ENCODE data around the gene RAMP1. TPM values are rescaled to one million over a fixed set of nuclear protein-coding genes. Genes with fewer than 3 reads are reported as not detected.
"Not testable (repeated sequence)": the region's sequence is repeated elsewhere in the genome, so short reads cannot be mapped to it uniquely, and the experiment has no call there.

RAMP1 gene
- total RNA-seq, 2 donors from 2014 or later = 239 to 275 TPM

DNA sequence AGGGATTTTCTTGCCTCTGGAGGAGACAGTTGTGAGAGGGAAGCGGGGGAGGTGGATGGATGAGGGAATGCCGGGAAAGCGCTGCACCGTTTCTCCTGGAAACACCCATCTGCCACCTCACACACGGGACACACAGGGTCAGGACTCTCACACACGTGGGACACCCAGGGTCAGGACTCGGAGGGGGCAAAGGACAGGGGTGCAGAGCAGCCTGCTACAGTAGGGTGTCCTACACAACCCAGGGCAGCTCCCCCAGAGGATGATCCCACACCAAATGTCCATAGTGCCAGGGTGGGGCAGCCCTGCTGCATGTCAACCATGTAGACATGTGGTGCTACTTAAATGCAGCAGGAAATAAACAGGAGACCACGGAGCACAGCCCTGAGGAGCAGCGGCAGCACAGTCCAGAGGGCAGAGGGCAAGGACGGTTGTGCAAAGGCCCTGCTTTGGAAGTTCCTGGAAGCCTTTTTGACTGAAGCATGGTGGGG lies 5.1 kb downstream of the RAMP1 start:
- peaks cover 0 to 24% of the 10 kb centered on the region in 2 donors for H3K4me1 ChIP-seq
- H3K27me3 ChIP-seq = no peaks in the 10 kb centered on the region
- peak overlapping the region; percentile 88 to 94 for H3K27ac ChIP-seq
- TF ChIP-seq, protein P1, sequence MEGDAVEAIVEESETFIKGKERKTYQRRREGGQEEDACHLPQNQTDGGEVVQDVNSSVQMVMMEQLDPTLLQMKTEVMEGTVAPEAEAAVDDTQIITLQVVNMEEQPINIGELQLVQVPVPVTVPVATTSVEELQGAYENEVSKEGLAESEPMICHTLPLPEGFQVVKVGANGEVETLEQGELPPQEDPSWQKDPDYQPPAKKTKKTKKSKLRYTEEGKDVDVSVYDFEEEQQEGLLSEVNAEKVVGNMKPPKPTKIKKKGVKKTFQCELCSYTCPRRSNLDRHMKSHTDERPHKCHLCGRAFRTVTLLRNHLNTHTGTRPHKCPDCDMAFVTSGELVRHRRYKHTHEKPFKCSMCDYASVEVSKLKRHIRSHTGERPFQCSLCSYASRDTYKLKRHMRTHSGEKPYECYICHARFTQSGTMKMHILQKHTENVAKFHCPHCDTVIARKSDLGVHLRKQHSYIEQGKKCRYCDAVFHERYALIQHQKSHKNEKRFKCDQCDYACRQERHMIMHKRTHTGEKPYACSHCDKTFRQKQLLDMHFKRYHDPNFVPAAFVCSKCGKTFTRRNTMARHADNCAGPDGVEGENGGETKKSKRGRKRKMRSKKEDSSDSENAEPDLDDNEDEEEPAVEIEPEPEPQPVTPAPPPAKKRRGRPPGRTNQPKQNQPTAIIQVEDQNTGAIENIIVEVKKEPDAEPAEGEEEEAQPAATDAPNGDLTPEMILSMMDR (IDR thresholded peaks at IDR 0.05) = no peak
- H3K9me3 ChIP-seq = no peaks in the 10 kb centered on the region
- DNase-seq (ENCODE audit: low spot score) = peak; percentile 51
- H3K4me3 ChIP-seq = no peak overlapping the region
- no peaks in the 10 kb centered on the region for H3K36me3 ChIP-seq

- H3K4me3 ChIP-seq = no peak overlapping the region
- TF ChIP-seq, protein P1 (IDR thresholded peaks at IDR 0.05) = no peak
- DNase-seq (ENCODE audit: low spot score) = peak; percentile 57
Measured at GRCh38 chr2:237864940-237865622, 5.7 kb downstream of the RAMP1 start.

DNA sequence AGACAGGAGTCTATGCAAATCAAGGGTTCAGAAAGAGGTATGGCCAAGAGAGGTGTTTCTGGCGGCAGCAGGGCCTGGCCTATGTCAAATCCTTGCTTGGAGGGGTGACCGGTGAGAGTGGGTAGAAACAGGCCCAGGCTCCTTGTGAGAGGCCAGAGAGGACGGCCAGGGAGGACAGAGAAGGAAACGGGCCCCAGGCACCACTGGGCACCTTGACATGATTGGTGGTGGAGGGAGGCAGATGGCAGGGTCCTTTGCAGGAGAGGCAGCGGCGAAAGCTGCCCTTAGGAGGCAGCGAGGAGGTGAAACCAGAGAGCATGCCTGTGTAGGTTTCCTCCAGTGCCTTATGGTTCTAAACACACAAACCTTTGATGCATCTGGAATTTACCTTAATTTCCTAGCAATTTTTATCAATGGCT lies 6.2 kb downstream of the RAMP1 start:
- H3K27ac ChIP-seq = peak overlapping the region; percentile 88 to 94

More at GRCh38 chr2:237864940-237865622, 5.7 kb downstream of the RAMP1 start:
- Histone ChIP-seq H3K27me3 (no peaks in the 10 kb centered on the region), H3K9me3 (no peaks in the 10 kb centered on the region), H3K27ac (peak overlapping the region; percentile 88 to 94), H3K36me3 (no peaks in the 10 kb centered on the region), H3K4me1 (peaks cover 0 to 24% of the 10 kb centered on the region in 2 donors)

DNA sequence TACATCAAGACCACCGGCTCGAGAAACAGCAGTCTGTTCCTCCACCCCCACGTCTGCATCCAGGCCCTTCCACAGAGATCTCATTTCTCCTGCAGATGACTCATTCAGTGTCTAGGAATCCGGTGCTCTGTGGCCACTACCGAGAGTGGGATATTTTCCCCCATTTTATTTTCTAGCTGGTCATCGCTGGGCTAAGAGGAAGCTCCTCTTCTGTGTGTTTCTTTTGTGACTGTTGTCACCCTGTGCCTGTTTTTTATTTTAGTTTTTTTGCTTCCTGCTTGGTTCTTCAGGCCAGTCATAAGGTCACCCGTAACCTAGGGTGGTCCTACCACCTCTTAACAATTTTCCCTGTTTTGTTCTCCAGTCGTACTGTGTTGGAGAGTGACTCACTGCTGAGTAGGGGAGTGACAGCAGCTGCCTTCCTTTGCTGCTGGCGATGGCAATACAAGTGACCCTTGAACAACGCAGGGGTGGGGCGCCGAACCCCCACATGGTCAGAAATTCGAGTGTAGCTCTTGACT lies 6.7 kb downstream of the RAMP1 start:
- H3K36me3 ChIP-seq = no peaks in the 10 kb centered on the region
- TF ChIP-seq, protein P1 (IDR thresholded peaks at IDR 0.05) = no peak
- no peaks in the 10 kb centered on the region for H3K27me3 ChIP-seq
- peak overlapping the region; percentile 88 to 94 for H3K27ac ChIP-seq
- no peak overlapping the region for H3K4me3 ChIP-seq
- peak; percentile 49 for DNase-seq (ENCODE audit: low spot score)
- H3K9me3 ChIP-seq = no peaks in the 10 kb centered on the region
- H3K4me1 ChIP-seq = peaks cover 0 to 30% of the 10 kb centered on the region in 2 donors

More for the DNA sequence above, 6.2 kb downstream of the RAMP1 start:
- no peaks in the 10 kb centered on the region for H3K9me3 ChIP-seq
- TF ChIP-seq, protein P1 (IDR thresholded peaks at IDR 0.05) = no peak
- H3K4me1 ChIP-seq = peaks cover 0 to 26% of the 10 kb centered on the region in 2 donors
- H3K36me3 ChIP-seq = no peaks in the 10 kb centered on the region
- no peak overlapping the region for H3K4me3 ChIP-seq
- no peak for DNase-seq (ENCODE audit: low spot score)
- no peaks in the 10 kb centered on the region for H3K27me3 ChIP-seq

- DNase-seq (ENCODE audit: low spot score) = peak; percentile 49
- TF ChIP-seq, protein P1 (IDR thresholded peaks at IDR 0.05) = no peak
- Histone ChIP-seq H3K36me3 (no peaks in the 10 kb centered on the region), H3K4me1 (peaks cover 0 to 43% of the 10 kb centered on the region in 2 donors), H3K27me3 (no peaks in the 10 kb centered on the region), H3K27ac (peak overlapping the region in 1 of 2 donors; percentile 94), H3K9me3 (no peaks in the 10 kb centered on the region), H3K4me3 (no peak overlapping the region)
Measured at GRCh38 chr2:237867465-237867864, 8.0 kb downstream of the RAMP1 start.

- H3K36me3 ChIP-seq; H3K27ac ChIP-seq; DNase-seq (ENCODE audit: low spot score); H3K4me3 ChIP-seq; H3K9me3 ChIP-seq; H3K27me3 ChIP-seq: not testable (repeated sequence)
- peaks cover 0 to 48% of the 10 kb centered on the region in 2 donors for H3K4me1 ChIP-seq
Measured at GRCh38 chr2:237868074-237868473, 8.7 kb downstream of the RAMP1 start.

Data from right atrium auricular region (tissue), 2 donors.